ENCODE data around the gene PSMD11.

Gene PSMD11

GRCh38 chr17:32489320-32490100 lies 45.2 kb downstream of the PSMD11 start:
- DNase-seq (ENCODE audit: low spot score) = no peak

DNA sequence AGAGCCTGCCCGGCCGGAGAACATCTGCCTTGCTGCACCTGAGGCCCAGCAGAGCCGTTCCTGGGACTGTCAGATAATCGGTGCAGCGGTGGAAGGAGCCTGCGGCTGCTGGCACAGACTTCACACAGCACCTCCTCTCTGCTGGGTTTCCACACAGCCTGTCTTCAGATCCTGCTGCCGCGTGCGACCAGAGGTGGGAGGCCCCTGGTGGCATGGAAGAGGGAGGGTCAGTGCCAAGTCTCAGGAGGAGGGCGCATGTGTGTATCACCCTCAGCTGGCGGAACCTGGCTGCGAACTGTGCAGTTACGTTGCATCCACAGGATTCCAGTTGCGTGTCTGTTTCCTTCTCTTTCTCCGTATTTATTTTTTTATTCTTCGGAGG lies 45.8 kb downstream of the PSMD11 start:
- peak; percentile 41 for DNase-seq (ENCODE audit: low spot score)

GRCh38 chr17:32491371-32492263 lies 47.3 kb downstream of the PSMD11 start:
- no peak for DNase-seq (ENCODE audit: low spot score)

DNA sequence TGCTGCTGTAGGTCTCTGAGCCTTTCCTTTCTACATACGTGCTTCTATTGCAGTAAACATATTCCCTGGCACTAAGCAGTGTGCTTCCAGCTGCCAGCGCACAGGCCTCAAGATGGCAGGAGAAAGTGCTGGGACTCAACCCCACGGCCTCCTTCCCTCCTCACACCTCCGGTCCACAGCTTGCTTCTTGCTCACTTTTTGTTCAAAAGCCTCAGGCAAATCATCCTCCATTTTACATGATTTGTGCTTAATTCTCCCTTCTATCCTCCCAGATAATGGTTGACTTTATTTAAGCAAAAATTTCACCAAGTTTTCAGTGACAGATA lies 47.9 kb downstream of the PSMD11 start:
- no peak for DNase-seq (ENCODE audit: low spot score)

GRCh38 chr17:32492648-32493289 lies 48.5 kb downstream of the PSMD11 start:
- no peak for DNase-seq (ENCODE audit: low spot score)

DNA sequence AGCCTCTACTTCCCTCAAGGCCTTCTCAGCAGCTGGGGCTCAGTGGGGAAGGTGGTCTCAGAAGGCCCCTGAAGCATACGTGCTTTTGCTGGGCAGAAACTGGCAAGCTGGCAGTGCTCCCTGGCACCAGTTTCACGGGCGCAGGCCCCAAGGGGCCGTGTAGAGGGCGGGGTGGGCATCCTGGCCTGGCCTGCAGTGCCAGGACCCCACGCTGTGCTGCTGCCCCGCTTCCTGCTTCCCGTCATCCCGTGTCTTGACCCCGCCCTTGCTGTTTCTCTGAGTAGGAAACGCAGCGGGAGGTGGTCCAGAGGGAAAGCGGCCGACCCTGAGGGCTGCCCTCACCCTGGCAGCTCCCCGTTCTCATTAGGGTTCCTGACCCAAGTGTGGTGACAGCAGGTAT lies 49.3 kb downstream of the PSMD11 start:
- no peak for DNase-seq (ENCODE audit: low spot score)

- DNase-seq (ENCODE audit: low spot score) = peak; percentile 19
These were observed 49.7 kb downstream of the PSMD11 start for GRCh38 chr17:32493976-32494513.

- DNase-seq (ENCODE audit: low spot score) = peak; percentile 23
These were observed 50.5 kb downstream of the PSMD11 start for GRCh38 chr17:32494621-32495358.

- DNase-seq (ENCODE audit: low spot score) = peak; percentile 38
These were observed 51.3 kb downstream of the PSMD11 start for GRCh38 chr17:32495359-32496231.

DNA sequence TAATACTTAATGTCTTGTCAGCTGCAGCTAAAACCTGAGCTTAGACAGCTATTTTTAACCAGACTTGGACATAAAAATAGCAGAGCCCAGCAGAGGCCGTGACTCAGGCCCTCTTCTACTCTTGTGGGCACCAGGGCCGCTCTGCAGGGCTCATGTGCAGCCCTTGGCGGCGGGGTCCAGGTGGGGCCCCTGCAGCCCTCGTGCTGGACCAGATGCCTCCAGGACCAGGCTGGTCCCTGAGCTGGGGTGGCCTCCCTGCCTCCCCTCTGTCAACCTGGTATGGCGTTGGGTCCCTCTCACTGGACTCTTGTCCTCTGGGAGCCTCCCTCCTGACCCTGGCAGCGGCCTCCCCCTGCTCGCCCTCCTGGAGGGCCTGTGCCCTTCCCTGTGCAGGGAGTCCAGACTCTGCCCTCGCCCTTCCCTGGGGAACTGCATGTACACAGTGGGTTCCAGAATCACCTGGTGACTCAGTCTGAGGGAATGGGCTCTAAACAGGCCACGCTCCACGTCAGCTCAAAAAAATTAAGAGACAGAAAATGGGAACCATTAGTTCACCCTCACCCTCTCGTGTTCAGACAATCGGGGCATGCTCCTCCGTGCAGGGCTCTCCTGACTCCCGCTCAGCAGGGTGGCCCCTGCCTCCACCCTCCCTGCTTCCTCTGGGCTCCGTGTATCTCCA lies 52.2 kb downstream of the PSMD11 start:
- DNase-seq (ENCODE audit: low spot score) = no peak

DNA sequence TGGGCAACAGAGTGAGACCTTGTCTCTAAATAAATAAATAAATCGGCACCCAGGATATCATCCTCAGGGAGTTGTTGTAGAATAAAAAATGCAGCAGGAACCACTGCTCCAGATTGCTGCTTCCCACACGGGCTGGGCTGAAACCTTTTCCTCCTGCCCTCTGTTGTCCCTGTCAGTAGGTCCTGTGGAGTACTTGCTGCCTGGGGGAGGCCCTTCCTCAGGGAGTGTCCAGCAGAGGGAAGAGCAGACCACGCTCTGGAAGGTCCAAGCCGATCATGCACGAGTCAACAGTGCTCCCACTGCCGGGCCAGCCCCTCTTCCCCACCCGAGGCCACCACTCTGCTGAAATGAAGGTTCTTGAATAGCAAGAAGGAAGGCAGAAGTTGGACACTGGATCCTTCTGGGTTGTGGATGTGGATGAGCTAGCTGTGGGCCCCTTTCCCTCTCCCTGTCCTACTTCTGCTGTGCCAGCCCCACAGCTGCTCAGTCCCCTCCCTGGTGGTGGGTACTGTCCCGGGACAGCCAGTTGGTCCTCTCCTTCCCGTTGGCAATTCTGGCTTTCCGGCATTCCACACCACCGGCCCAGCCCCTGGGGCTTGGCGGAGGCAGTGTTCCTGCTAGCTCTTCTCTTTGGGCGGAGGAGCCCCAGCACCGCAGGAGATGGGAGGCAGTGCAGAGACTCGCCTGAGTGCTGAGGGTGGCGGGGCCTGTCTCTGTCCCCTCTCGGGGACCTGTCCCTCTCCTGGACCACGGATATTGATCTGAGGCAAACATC lies 53.3 kb downstream of the PSMD11 start:
- peak; percentile 45 for DNase-seq (ENCODE audit: low spot score)

GRCh38 chr17:32498391-32498790 lies 54.1 kb downstream of the PSMD11 start:
- peak; percentile 54 for DNase-seq (ENCODE audit: low spot score)

DNA sequence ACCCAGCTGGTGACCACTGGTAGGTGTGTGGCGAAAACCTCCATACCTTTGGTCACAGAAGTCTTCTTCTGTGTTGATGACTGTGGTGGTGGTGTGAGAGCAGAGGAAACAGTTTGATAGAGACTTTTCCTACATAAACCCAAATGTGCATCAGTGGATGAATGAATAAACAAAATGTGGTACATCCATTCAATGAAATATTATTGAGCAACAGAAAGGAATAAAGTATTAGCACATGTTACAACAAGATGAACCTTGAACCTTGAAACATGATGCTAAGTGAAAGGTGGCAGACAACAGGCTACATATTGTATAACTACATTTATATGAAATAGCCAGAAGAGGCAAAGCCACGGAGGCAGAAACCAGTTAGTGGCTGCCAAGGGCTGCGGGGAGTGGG lies 57.7 kb downstream of the PSMD11 start:
- no peak for DNase-seq (ENCODE audit: low spot score)

GRCh38 chr17:32502710-32503109 lies 58.4 kb downstream of the PSMD11 start:
- no peak for DNase-seq (ENCODE audit: low spot score)

DNA sequence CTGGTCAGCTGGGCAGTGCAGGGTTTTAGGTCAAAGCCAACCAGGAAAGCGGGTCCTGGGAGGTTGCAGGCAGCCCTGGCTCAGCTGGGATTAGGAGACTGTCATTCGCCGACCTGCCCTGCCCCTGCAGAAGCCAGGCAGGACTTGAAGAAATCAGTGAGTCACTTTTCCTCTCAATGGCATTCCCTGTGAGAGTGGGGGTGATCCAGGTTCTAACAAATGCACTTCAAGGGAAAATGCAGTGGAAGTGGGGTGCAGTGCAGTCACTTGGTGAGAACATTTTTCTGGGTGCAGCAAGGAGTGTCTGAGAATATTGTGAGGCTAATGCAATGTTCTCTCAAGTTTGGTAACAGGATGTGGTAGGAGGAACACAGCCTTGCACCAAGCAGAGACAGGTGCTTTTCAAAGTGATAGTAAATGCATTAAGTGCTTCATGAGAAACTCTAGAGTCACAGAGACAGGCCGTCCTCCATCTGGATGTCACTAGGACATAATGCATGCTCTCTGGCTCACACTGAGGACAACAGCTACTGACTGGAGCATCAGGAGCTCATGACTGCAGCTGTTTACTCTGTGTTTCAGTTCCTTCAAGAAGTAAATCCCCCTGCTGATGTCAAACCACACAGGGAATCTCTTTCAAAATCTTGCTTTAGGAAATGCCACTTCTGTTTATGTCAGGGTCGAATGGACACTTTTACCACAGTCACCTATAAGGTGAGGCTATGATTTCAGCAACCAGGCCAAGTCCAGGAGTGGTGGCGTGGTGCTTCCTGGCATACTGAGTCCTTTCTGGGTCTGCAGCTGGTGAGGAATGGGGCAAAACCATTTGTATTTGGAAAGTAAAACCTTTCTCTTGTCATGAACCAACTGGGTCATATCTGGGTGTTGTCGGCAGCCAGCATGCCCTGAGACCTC lies 59.2 kb downstream of the PSMD11 start:
- peak; percentile 75 for DNase-seq (ENCODE audit: low spot score)

DNA sequence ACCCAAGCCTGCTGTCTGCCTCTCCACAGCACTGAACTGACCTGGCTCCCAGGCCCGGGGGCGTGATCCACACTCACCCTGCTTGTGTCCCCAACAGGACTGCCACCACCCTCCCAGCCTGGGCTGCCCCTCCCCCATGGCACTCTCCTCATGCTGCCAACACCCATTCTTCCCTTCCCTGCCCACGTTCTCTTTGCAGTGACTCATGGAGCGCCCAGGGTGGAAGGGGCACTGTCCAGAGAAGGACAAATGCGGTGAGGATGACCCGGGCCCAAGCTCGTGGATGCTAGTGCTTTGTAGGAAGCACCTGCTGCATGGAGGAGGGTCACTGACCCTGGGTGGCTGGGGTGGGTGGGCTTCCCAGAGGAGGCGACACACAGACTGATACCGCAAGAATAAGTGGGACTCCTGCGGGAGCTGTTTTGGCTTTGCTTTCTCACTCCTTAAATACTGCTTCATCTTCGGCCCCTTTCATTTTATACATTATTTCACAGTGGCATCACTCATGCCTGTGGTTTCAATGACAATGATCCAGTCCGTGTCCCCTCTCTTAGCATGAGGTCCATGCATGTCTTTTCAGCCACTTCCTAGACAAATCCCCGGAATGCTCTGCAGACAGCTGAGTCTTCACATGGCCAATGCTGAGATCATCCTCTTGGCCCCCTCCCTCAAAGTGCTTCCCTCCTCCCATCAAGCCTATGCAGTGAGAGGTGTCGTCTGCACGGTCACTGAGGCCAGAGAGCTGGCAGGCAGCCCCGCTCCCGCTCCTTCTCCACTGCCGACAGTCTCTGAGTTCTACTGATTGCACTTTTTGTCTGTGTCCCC lies 60.1 kb downstream of the PSMD11 start:
- DNase-seq (ENCODE audit: low spot score) = no peak

DNA sequence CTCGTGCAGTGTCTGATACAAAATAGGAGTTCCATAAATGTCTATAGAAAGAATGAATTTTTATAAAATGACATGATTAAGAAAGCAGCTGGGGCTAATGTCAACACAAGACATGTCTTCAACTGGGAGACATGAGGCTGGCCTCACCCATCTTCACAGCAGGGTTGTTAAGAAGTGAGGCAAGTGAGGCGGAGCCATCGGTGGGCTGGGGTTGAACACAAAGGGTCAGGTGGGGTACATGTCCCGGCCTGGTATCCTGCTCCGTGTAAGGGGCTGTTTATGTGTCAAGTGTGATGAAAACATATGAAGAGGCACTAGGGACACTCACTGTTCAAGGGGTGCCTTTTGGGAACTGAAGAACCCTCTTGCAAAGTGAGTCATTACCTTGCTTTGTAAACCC lies 64.6 kb downstream of the PSMD11 start:
- no peak for DNase-seq (ENCODE audit: low spot score)
